GM19239 (cell line): ENCODE data around the gene SRSF7.
"Not testable (repeated sequence)": the region's sequence is repeated elsewhere in the genome, so short reads cannot be mapped to it uniquely, and the experiment has no call there.

Experiments
- DNase-seq: peaks from one replicate; pipeline ENCODE4 v3.0.0; 2011; ENCODE audit warnings: low spot score; ENCODE audit not compliant: insufficient read length
- FAIRE-seq: peaks from 2 replicates; lab custom pipeline; 2011; peaks lifted over from hg19 to GRCh38; lab: Jason Lieb, UNC

The SRSF7 gene

GRCh38 chr2:38750891-38751595 is at the start of gene SRSF7:
TSS of gene SRSF7 (minus strand) at chr2:38751361. CDS start at chr2:38751256, 105 bp downstream.
- DNase-seq = peak; percentile 94
- FAIRE-seq = peak; percentile 97

DNA sequence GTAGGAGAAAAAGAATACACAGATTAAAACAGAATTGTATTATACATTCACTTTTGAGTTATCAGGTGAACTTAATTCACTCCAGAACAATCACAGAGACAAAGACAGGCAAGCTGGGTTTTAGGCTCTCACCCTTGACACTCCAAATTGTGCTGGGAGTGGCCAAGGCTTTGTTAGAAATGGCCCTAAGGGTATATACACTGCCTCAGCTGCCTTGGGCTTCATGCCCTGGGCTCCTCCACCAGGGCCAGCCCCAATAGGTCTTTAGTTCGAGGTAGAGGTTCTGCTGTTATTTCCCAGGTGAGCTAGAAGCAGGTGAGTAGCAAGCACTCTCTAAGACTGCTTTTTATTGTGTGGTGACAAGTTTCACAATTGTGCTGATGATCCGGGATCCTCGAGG is 46.8 kb upstream of the SRSF7 start:
- no peak for DNase-seq
- no peak for FAIRE-seq

DNA sequence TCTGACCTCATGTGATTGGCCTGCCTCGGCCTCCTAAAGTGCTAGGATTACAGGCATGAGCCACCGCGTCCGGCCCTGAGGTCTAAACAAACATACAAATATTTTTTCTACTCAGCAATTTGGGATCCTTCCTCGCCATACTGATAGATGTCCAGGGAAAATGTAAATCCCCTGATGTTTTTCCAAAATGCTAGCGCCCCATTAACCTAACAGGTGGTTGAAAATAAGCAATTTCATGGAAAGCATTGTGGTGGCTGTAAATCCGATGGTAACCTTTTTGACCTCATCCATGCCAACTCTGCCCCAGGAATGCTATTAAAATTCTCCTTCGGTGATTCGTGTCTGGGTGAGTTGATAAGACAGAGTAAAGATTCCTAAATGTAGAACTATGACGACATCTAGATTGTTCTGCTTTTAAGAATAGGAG is 46.1 kb upstream of the SRSF7 start:
- FAIRE-seq (no peak), DNase-seq (no peak)

DNA sequence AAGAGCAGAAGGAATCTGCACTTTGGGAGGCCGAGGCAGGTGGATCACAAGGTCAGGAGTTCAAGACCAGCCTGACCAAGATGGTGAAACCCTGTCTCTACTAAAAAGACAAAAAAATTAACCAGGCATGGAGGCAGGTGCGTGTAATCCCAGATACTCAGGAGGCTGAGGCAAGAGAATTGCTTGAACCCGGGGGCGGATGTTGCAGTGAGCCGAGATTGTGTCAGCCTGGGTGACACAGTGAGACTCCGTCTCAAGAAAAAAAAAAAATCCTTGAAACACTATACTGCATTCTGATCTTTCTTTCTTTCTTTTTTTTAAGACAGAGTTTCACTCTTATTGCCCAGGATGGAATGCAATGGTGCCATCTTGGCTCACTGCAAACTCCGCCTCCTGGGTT is 43.9 kb upstream of the SRSF7 start:
- not testable (repeated sequence) for DNase-seq, FAIRE-seq

DNA sequence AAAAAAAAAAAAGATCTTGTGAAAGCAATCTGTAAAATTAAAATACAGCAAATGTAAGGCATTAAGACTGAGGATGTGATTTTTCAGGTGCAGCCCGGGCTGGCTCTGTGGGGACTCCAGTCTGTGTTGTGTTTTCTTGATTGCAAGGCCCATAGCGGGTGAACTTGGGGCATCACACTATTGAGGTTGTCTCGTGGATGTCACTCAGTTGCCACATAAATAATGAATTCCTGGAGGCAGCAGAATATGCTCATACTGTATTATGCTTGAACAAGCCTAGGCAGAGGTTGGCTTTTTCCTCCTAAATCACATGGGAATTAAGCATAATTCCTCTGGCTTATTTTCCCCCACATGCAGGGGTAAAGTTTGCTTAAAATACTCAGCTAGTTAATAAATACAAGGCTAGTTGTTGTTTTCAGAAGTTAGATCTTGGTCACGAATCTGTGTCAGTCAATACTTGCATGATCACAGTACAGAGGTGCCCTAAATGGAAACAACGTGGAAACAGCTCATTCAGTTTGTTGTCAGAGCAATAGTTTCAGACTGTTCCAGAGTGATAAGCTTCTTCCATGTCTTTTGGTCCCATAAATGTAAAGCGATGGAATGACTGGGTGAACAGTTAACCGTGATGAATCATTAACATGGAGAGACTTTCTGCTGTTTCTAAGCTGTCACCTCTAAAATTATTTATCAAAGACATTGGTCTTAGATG is 43.2 kb upstream of the SRSF7 start:
- no peak for FAIRE-seq
- no peak for DNase-seq

GRCh38 chr2:38793511-38793910 is 42.4 kb upstream of the SRSF7 start:
- DNase-seq = no peak
- no peak for FAIRE-seq

DNA sequence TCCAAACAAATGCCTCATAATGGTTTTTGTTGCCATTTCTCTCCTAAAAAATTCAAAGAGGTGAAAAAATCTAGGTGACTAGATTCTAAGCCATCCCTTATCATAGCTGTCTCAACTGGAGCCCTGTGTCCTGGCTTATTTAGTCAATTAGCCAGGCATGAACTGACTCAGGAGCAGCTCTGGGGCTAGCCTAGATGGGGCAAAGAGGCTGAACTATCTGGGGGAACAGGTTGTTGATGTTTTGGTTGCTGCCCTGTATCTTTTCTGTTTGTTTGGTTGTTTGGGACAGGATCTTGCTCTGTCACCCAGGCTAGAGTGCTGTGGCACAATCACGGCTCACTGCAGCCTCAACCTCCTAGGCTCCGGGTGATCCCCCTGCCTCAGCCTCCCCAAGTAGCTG is 41.6 kb upstream of the SRSF7 start:
- DNase-seq (no peak), FAIRE-seq (no peak)

GRCh38 chr2:38792321-38792720 is 41.2 kb upstream of the SRSF7 start:
- DNase-seq, FAIRE-seq: not testable (repeated sequence)

DNA sequence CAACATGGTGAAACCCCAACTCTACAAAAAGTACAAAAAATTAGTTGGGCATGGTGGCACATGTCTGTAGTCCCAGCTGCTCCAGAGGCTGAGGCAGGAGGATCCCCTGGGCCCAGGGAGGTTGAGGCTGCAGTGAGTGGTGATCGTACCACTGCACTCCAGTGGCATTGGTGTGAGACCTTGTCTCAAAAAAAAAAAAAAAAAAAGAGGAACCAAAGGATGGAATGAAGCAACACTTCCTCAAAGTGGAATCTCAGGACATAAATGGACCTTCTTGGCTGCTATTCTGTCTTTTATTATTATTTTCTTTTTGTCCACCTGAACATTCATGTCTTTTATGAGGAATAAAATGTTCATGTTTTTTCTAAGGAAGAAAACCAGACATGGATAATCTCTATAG is 40.6 kb upstream of the SRSF7 start:
- no peak for DNase-seq
- no peak for FAIRE-seq

- FAIRE-seq = no peak
These were observed 38.5 kb upstream of the SRSF7 start for GRCh38 chr2:38789691-38790090.

GRCh38 chr2:38788306-38788705 is 37.1 kb upstream of the SRSF7 start:
- FAIRE-seq (no peak), DNase-seq (no peak)

More at GRCh38 chr2:38789691-38790090, 38.5 kb upstream of the SRSF7 start:
- DNase-seq = no peak

DNA sequence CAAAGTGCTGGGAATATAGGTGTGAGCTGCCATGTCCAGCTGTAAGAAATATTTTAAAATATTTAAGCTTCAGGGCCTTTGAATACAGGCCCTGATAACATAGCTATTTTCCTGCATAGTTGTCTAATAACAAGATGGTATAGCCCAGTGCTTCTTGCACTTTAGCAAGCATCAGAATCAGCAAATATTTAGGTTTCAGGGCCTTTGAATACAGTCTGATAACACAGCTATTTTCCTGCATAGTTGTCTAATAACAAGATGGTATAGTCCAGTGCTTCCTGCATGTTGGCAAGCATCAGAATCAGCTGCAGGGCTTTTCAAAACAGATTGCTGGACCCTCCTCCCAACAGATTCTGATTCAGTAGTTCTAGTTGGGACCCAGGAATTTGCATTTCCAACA is 32.4 kb upstream of the SRSF7 start:
- FAIRE-seq (no peak), DNase-seq (no peak)

DNA sequence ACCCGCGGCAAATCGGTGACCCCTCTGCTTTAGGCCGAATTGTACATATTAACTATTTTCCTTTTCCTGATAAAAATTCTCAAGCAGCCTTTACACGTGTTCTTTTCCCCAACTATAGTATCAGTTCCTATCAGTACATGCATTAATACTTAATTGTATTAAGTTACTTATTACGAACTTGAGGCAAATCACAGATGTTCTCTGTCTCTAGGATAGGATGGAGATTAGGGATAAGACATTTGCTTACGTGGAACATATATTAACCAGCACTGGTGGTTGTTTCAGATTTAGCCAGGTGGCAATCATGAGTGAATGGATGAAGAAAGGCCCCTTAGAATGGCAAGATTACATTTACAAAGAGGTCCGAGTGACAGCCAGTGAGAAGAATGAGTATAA is 27.5 kb upstream of the SRSF7 start:
- DNase-seq = no peak
- no peak for FAIRE-seq

GRCh38 chr2:38776531-38776930 is 25.4 kb upstream of the SRSF7 start:
- DNase-seq (no peak), FAIRE-seq (no peak)

DNA sequence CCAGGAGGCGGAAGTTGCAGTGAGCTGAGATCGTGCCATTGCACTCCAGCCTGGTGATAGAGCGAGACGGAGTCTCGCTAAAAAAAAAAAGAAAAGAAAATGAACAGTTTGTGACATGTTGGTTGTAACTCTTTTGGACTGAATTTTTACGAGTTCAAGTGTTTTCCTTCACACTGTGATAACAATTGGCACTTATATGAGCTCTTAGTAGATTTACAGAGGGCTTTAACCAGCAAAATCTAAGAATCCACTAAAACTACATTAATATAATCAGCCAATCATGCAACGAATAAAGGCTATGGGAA is 24.7 kb upstream of the SRSF7 start:
- FAIRE-seq = no peak
- no peak for DNase-seq

DNA sequence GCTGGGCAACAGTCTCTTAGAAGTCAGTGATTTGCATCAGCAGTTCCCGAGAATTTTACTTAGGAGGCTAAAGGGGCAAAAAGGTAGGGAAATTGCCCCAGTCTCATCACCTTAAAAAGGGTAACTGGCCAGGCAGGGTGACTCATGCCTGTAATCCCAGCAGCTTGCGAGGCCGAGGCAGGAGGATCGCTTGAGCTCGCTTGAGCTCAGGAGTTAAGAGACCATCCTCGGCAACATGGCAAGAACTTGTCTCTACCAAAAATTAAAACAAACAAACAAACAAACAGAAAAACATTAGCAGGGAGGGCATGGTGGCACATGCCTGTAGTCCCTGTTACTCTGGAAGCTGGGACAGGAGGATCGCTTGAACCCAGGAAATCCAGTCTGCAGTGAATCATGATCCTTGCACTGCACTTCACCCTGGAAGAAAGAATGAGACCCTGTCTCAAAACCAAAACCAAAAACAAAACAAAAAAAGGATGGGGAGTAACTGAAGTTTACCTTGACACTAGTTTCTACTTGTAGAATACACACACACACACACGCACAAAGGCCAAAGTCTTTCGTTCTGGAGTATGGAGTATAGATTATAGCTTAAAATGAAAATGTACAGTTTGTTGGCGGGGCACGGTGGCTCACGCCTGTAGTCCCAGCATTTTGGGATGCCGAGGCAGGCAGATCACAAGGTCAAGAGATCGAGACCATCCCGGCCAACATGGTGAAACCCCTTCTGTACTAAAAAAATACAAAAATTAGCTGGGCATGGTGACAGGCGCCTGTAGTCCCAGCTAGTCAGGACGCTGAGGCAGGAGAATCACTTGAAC is 24.1 kb upstream of the SRSF7 start:
- DNase-seq = no peak
- no peak for FAIRE-seq

GRCh38 chr2:38771632-38772031 is 20.5 kb upstream of the SRSF7 start:
- FAIRE-seq = no peak
- DNase-seq = no peak

- no peak for FAIRE-seq
- DNase-seq = no peak
These were observed 14.4 kb upstream of the SRSF7 start for GRCh38 chr2:38765551-38765950.

- DNase-seq (no peak), FAIRE-seq (no peak)
These were observed 14.0 kb upstream of the SRSF7 start for GRCh38 chr2:38765149-38765548.

- no peak for DNase-seq
- FAIRE-seq = no peak
These were observed 12.6 kb upstream of the SRSF7 start for GRCh38 chr2:38763728-38764127.

DNA sequence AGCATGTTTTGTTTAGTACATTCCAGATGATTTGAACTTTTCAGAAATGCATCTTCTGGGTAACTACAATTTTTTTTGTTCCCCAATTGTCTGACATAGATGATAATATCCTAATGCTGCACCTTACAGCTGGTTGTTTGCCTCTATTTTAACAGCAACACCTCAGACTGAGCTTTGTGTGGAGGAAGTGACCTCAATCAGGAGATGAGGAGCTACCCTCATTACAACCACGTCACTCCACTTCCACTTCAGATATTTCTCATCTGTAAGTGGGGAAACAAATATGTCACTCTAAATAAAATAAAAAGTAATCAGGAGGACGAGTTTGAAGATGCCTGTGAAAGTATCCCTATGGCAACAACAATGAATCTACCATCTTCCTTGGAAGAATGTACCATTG is 12.1 kb upstream of the SRSF7 start:
- no peak for FAIRE-seq

More for the DNA sequence above, 12.1 kb upstream of the SRSF7 start:
- DNase-seq = no peak
